HG02798 (cell line): ENCODE results near the gene RGL4.
"Not testable (repeated sequence)": the region's sequence is repeated elsewhere in the genome, so short reads cannot be mapped to it uniquely, and the experiment has no call there.

Experiments used
- ATAC-seq: cut with Tn5 transposase; IDR thresholded peaks from one replicate; pipeline ENCODE4 v1.9.1; 2021; ENCODE audit warnings: mild to moderate bottlenecking; ENCODE audit not compliant: unreplicated experiment, poor library complexity

The RGL4 gene

DNA sequence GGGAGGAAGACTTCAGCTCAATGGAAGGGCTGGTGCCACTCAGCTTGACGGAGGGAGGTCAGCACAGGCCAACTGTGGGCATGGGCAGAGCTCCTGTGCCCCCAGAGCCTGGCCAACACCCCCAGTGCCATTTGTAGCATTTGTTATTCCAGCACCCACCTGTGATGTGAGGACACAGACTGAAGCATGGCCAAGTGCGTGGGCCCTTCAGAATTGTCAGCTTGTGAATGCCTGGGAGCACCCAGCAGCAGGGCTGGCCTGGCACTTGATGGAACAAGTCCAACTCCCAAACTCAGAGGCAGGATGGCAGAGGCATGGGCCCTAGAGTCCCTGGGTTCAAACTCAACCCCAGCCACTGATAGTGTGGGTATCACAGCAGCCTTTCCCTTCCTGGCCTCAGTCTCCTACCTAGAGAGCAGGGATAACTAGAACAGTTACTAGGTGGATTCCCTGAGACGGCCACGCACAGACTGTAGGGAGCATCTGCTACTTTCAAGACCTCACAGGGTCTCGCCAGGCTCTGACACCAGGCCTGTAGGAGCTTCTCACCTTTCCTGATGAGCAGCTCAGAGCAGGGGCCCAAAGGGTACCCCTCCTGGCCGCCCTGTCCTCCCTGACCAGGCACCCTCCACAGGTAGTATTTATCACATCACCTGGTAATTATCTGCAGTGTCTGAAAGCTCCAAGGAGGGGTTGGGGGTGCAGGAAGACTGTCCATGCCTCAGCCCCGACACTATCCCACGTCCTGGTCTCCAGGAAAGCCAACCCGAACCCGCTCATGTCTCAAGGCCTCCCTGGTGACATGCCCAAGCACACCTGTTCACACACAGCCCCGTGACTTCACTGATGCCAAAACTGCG, 13.7 kb upstream of the RGL4 start:
- not testable (repeated sequence) for ATAC-seq

DNA sequence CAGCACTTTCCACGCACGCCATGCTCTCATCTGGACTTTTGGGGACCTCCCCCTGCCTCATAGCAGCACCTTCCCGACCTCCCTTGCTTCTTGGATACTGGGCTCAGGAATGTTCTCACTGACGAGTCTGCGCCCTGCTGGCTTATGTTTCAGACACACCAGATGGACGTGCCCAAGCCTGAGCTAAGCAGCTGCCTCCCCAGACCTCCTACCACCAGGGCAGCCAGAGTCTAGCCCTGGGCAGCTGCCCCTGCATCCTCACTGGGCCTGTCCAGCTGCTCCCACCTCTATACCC, 13.2 kb upstream of the RGL4 start:
- no peak for ATAC-seq

DNA sequence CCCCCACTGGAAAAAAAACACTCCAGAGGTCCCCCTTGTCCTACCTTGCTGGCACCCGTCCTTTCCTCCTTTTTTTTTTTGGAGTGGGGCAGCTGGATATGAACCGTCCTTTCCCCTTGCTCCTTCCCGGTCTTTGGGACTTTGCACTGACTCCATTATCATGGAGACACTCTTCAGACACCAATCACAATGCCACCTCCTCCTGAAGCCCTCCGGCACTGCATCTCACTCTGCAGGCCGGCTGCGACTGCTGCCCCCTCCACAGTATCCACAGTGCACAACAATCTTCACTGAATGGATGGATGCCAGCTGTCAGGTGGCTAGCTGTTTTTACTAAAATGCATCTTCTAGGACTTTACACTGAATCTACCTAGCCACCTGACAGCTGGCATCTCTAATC, 12.7 kb upstream of the RGL4 start:
- no peak for ATAC-seq

DNA sequence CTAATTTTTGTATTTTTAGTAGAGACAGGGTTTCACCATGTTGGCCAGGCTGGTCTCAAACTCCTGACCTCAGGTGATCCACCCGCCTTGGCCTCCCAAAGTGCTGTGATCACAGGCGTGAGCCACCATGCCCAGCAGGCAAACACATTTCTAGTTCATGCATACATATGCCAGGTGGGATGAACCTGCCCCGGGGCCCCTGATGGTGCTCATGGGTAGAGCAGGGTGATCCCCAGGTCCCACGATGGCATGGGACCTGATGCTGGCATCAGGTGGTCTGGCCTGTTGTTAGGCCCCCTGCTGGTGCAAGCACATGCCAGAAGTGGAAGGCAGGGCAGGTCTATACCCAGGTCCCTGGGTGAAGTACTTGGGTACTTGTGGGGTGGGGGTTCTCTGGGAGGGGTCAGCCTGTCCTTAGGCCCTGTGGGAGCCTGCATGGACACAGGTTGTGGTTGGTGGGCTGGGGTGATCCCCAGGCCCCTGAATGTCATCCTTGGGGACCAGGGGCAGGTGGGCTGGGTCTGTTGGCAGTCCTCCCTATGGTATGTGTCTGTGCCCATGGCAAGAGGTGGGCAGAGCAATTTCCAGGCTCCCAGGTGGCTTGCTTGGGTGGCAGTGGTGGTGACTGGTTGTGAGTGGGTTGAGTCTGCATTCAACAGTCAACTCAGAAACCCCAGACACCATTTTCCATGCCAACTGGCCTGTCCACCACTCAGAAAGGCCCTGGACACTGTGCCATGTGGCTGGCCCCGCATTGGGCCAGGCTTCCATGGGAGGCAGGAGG, 9.6 kb upstream of the RGL4 start:
- no peak for ATAC-seq

DNA sequence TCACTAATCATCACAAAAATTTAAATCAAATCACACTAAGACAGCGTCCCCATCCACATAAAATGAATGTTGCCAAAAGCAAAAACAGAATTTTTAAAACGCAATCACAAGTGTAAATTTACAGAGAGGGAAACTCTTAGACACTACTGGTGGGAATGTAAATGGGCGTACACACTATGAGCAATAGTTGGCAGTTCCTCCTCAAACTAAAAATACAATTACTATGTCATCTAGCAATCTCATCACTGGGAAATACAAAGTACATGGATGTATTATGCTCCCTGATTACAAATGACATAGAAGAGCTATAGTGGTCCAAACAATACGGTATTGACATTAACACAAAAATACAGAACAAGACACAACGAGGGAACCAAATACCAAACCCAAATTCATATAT, 8.7 kb upstream of the RGL4 start:
- ATAC-seq: no peak

DNA sequence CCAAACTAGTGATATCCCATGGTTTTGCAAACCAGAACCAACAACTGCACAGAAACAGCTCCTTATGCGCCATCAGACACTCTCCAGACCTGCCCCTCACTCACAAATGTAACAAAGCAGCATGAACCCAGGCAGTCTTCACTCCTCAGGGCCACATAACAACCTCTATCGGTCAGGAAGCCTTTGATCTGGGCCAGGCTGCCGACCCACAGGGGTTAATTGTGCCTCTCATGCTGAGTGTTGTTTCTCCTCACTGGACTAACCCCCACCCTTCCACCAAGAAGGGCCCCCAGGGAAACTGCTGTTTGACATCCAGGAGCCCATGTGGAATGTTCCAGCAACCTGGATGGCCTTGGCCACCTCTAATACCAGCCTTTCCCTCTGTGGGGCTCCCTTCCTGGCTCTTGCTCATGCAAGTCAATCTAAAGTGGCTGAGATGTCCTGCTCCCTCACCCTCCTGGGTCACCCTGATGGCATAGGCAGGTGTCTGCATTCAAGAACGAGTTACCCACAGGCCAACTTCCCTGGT, 7.9 kb upstream of the RGL4 start:
- ATAC-seq: no peak

DNA sequence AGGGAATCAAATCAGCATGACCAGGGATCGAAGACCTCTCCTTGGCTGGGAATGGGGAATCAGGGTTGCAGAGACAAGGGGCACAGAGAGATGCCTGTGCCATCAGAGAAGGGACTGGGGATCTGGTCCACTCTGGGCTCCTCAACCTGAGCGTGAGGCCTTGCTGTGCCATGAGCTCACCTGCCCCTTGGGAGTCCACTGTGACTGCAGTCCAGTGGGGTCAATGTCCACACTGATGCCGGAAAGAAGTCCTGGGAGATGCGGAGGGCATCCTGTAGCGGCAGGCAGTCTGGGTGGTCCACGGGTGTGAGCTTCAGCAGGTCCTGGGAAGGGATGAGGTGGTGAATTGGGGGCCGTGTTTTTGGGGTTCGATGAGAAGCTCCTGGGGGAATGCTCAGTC, 7.3 kb upstream of the RGL4 start:
- ATAC-seq: no peak

DNA sequence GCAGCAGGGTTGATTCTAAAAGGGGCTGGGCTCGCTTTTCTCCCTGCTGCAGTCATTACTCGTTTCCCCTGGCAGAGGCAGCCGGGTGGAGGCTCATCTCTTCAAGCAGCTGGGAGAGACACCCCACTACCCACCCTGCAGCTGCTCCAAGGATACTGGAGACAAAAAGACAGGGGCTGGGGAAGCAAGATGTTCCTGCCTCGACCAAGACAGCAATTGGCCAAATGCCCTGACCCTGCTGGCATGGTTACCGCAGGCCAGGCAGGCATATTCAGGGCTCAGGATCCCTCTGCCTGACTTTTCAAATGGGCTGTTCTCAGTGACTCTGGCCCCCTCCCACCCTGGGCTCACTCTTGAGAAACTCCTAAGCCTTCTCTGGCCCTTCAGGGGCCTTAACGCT, 6.8 kb upstream of the RGL4 start:
- ATAC-seq: no peak

DNA sequence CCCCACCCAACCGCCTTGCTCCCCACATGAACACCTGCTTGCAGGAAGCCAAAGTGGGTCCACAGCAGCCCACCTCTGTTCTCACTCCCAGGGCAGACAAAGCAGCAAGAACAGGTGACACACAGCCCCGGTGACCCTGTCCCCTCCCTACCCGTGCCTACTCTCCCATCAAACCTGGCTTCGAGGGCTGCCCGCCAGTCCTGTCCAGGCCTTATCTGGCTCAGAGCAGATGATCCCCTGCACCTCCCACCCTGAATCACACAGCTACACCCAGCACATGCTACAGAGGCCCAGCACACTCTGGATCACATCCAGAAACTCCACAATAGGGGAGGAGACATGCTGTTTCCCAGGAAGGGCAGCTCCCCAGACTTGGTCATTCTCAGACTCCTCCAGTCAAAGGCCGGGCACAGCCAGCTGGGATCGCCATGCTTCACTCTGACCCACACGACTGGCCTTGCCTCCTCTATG, 6.2 kb upstream of the RGL4 start:
- ATAC-seq: no peak

DNA sequence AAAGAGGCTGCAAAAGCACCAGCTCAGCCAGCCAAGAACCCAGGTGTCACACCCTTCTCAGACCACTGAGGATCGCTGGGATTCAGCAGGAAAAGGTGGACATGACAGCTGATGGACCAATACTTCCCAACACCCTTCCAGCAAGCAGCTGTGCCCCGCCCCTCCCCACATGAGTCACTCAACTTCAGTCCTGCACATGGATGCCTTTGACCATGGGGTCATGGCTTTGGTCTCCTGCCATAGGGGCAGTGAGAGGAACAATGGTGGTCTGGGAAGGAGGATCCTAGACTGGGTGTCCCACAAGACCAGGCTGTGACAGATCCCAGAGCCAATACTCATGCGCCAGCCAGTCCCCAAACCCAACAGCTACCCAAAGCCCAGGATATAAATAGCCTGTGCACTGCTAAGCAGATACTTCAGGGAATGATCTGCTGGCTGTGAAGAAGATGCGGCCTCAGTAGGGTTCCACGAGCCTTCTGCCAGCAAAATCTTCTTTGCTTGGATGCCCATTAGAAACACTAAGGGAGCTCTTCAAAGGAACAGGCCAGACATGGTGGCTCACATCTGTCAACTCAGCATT, 5.5 kb upstream of the RGL4 start:
- no peak for ATAC-seq

DNA sequence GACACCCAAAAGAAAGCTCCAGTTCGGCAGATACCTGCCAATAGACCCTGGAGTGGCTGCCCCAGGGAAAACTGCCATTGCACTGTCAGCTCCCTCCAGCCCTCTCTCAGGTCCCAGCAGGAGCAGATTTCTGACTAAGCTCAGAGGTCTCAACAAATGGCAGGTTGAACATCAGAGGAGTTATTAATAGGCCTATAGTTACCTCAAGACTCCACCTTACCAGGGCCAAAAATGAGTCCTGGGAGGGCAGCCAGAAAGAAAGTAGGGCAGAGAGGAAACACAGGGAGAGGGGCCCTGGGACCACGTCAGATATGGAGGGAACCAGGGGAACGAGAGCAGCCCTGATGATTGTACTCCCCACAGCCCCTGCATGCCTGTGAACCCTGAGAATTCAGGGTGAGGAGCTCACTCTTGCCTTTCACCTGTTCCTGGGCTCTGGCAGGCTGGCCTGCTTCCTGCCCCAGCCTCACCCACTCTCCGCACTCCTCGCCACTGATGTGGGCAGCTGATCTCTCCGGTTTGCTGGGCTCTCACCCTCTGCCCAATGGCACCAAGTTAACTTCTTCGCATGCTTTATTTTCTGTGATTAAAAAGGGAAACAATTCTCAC, 4.3 kb upstream of the RGL4 start:
- ATAC-seq: no peak

DNA sequence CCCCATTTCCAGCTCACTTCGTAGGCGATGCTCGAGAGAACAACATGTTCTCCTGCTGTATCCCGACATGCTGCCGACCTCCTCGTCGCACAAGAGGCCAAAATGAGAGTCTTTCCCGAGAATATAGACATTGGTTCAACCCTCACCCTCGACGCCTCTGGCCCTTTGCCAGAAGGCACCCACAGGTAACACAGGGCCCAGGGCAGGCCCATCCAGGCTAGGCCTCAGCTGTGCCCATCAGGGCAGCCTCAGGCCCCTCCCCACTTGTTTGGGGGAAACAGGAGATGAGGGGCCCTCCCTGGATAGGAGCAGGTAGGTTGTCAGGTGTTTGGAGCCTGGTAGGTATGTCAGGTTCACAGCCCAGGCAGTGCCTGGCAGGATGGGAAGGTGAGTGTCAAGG, 2.7 kb upstream of the RGL4 start:
- no peak for ATAC-seq

DNA sequence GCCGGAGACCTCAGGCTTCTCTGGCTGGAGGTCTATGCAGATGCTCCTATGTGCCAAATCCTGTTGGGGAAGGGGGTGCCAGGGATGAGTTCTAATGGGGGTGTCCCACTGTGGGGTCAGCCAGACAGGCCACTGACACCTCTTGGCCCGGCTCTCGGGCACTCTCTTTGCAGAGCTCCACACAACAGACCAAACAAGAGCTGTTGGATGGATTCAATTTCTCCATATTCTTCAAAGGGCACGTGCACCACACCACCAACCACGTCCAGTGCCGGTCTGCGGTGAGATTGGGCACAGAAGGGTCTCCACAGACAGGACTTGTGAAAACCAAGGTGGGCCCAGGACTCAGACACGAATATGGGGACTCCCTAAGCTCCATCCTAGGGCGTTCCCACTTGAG, 2.2 kb upstream of the RGL4 start:
- no peak for ATAC-seq

DNA sequence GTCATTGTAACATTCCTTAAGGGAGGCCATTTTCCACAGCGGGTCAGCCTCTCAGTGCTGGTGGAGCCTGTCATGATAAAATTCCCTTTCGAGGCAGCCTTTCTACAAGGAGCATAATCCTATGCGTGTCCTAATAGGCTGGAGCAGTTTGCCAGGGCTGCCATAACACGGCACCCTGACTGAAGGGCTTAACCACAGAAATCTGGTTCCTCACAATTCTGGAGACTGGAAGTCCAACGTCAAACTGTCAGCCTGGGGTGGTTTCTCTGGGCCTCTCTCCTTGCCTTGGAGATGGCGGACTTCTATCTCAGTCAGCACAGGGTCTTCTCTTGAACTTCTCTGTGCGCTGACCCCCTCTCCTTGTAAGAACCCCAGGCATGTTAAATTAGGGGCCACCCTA, 1.4 kb upstream of the RGL4 start:
- ATAC-seq: no peak

DNA sequence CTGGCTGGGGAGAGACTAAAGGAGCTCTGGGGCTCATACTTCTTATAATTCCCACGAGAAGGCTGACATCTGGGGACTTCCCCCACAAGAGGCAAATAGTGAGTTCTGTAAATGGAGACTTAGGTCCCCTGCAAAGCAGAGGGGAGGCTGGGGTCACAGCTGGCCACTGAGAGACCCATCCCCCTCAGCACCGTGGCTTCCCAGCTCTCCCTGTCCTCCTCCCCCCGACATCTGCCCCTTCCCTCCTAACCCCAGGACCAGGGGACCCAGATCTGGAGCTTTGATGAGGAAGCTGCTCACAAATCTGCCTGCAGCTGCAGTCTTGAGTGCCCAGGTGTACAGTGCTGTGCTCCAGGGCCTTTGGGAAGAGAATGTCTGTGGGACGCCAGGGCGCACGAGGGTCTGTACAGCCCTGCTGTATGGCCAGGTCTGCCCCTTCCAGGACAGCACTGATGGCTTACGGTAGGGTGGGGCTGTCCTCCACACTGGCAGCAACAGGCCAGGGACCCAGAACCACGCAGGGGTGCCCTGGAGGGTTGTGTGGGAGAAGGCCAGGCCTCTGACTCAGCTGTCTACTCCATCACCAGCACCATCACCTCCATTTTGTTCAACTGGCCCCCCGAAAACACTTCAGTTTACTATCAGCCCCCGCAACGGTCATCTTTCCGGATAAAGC, 1.1 kb downstream of the RGL4 start:
- ATAC-seq: no peak

DNA sequence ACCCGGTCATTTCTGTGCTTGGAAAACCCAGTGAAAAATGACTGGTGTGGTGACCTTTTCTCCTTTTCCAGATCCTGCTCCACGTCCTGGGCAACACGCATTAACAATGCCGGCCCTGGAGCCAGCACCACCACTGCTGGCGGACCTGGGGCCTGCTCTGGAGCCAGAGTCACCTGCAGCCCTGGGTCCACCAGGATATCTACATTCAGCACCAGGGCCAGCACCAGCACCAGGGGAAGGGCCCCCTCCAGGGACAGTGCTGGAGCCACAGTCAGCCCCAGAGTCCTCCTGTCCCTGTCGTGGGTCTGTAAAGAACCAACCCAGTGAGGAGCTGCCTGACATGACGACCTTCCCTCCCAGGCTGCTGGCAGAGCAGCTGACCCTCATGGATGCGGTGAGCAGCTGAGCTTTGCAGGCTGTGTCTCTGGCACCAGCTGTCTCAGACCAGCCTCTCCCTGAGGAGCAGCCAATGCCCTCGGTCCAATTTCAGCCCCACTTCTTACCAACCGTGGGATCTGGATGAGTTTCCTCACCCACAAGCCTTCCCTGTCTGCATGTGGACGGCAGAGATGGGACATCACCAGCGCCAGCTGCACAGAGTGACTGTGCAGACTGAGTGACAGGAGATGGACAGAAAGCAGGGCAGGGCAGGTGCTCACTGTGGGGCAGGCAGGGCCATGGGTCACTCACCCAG, 1.9 kb downstream of the RGL4 start:
- no peak for ATAC-seq

DNA sequence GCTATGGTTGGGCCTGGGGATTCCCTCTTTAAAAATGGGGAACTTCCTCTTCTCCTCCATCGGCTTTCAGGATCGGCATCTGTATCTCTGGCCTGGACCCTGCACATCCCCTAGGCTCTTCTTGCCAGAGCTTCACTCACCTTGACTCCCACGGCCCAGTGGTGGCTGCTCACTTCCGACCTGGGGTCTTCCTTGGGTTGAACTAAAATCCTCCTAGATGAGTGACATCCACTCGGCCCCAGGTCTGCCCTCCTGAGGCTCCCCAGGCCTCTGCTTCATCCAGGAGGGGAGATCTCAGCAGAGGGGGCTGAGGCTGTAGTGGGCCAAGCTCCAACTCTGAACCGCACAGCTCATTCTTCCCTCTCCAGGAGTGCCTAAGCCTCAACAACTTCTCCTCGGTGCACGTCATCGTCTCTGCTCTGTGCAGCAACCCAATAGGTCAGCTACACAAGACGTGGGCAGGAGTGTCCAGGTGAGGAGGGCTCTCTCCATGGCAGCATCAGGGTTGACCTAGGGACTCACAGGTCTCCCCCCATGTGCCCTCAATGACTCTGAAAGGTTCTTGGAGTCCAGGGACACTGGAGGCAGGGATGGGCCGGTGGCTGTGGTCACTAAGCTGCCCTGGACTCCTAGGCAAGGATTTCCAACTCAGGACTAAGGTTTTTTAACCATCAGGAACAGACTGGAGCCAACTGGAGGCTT, 3.3 kb downstream of the RGL4 start:
- no peak for ATAC-seq

DNA sequence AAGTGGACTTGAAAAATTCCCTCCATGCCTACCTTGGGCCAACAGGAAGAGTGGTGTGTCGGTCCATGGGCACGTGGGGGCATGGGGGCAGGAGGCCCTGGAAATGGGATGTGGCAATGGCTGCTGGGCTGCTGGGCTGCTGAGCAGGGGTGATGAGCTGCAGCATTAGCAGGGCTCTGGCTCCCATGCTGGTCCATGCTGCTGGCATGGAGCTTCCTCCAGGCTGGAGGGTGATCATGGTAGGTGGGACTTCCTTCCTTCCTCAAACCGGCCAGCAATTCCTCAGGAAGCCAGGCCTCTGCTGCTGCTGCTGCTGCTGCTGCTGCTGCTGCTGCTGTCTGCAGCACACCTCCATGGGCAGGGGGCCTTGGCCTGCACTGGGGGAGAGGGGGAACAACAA, 4.3 kb downstream of the RGL4 start:
- ATAC-seq: no peak
